Thymus (tissue), 14 donors: ENCODE measurements around the gene HSPA14. TPM values are rescaled to one million over a fixed set of nuclear protein-coding genes. Genes with fewer than 3 reads are reported as not detected.

Experiments
- DNase-seq, 9 donors: peaks; one replicate each; pipeline ENCODE4 v3.0.0-alpha.2; 2013; ENCODE audit warnings: low spot score in 9 of 9, low read depth in 6 of 9, missing footprints in 1 of 9
- H3K27ac ChIP-seq, 2 donors: one replicate each; pipeline ENCODE4 v1.5.1; 2013; ENCODE audit warnings: control low read depth in 1 of 2, low read depth in 1 of 2, low read length in 1 of 2, mild to moderate bottlenecking in 1 of 2, moderate library complexity in 1 of 2
- H3K27me3 ChIP-seq, 2 donors: one replicate each; pipeline ENCODE4 v1.5.1; 2013; ENCODE audit warnings: low read length in 1 of 2; ENCODE audit not compliant: control insufficient read depth in 2 of 2, insufficient read depth in 1 of 2
- H3K36me3 ChIP-seq, 2 donors: one replicate each; pipeline ENCODE4 v1.5.1; 2013; ENCODE audit warnings: low read length in 1 of 2, mild to moderate bottlenecking in 1 of 2, moderate library complexity in 1 of 2; ENCODE audit not compliant: control insufficient read depth in 2 of 2, insufficient read depth in 2 of 2
- H3K4me1 ChIP-seq, 2 donors: one replicate each; pipeline ENCODE4 v1.5.1; 2013; ENCODE audit warnings: low read length in 2 of 2; ENCODE audit not compliant: control insufficient read depth in 2 of 2, insufficient read depth in 2 of 2
- H3K4me3 ChIP-seq, 2 donors: one replicate each; pipeline ENCODE4 v1.5.1; 2013; ENCODE audit warnings: low read length in 2 of 2, control low read depth in 1 of 2, mild to moderate bottlenecking in 1 of 2
- H3K9me3 ChIP-seq, 2 donors: one replicate each; pipeline ENCODE4 v1.5.1; 2013; ENCODE audit warnings: low read length in 1 of 2, mild to moderate bottlenecking in 1 of 2; ENCODE audit not compliant: control insufficient read depth in 2 of 2, insufficient read depth in 1 of 2
- WGBS: extraction: QIAGEN DNeasy Blood & Tissue Kit; methylation state at CpG from one replicate; pipeline ENCODE4 v1.1.7; 2013; 5-methylcytosine and 5-hydroxymethylcytosine counted together
- long read RNA-seq, 10 donors: transcript quantifications; one replicate each; lab custom pipeline, GENCODE V29; 2026
- polyA plus RNA-seq: library from polyadenylated mRNA; stranded (reverse); fragments of 200-250 nt; gene quantifications from one replicate; pipeline ENCODE4 v1.2.3, GENCODE V29; 2013
- total RNA-seq: library from RNA; stranded (reverse); fragments of 120-200 nt; gene quantifications from one replicate; pipeline ENCODE4 v1.2.4, GENCODE V29; 2013
- donor health status: healthy.

The HSPA14 gene, protein sequence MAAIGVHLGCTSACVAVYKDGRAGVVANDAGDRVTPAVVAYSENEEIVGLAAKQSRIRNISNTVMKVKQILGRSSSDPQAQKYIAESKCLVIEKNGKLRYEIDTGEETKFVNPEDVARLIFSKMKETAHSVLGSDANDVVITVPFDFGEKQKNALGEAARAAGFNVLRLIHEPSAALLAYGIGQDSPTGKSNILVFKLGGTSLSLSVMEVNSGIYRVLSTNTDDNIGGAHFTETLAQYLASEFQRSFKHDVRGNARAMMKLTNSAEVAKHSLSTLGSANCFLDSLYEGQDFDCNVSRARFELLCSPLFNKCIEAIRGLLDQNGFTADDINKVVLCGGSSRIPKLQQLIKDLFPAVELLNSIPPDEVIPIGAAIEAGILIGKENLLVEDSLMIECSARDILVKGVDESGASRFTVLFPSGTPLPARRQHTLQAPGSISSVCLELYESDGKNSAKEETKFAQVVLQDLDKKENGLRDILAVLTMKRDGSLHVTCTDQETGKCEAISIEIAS
- 35.2 TPM for total RNA-seq
- polyA plus RNA-seq, result 24.0 TPM
- long read RNA-seq, donor 1, partial matches to known transcripts, result 0 of 1 reads
- long read RNA-seq, donor 1, other reads (novel, unspliced or antisense), result 0 of 1 reads
- long read RNA-seq, donor 2, result 0 reads
- long read RNA-seq, donor 3, transcript HSPA14-201 (14 exons, 1,904 nt), result major isoform, 18 of 48 reads
- long read RNA-seq, donor 3, partial matches to known transcripts, result 29 of 48 reads
- long read RNA-seq, donor 3, other reads (novel, unspliced or antisense), result 0 of 48 reads
- long read RNA-seq, donor 4, partial matches to known transcripts, result 6 of 10 reads
- long read RNA-seq, donor 4, other reads (novel, unspliced or antisense), result 0 of 10 reads
- long read RNA-seq, donor 5, transcript HSPA14-201 (14 exons, 1,904 nt), result major isoform, 6 of 34 reads
- long read RNA-seq, donor 5, partial matches to known transcripts, result 28 of 34 reads
- long read RNA-seq, donor 5, other reads (novel, unspliced or antisense), result 0 of 34 reads
- long read RNA-seq, donor 6, partial matches to known transcripts, result 0 of 5 reads
- long read RNA-seq, donor 6, other reads (novel, unspliced or antisense), result 0 of 5 reads
- long read RNA-seq, donor 7, transcript HSPA14-201 (14 exons, 1,904 nt), result major isoform, 11 of 11 reads
- long read RNA-seq, donor 7, partial matches to known transcripts, result 0 of 11 reads
- long read RNA-seq, donor 7, other reads (novel, unspliced or antisense), result 0 of 11 reads
- long read RNA-seq, donor 8, partial matches to known transcripts, result 6 of 9 reads
- long read RNA-seq, donor 8, other reads (novel, unspliced or antisense), result 0 of 9 reads
- long read RNA-seq, donor 9, transcript HSPA14-201 (14 exons, 1,904 nt), result major isoform, 7 of 12 reads
- long read RNA-seq, donor 9, partial matches to known transcripts, result 5 of 12 reads
- long read RNA-seq, donor 9, other reads (novel, unspliced or antisense), result 0 of 12 reads
- long read RNA-seq, donor 10, transcript HSPA14-201 (14 exons, 1,904 nt), result major isoform, 10 of 17 reads
- long read RNA-seq, donor 10, partial matches to known transcripts, result 6 of 17 reads
- long read RNA-seq, donor 10, other reads (novel, unspliced or antisense), result 0 of 17 reads

DNA sequence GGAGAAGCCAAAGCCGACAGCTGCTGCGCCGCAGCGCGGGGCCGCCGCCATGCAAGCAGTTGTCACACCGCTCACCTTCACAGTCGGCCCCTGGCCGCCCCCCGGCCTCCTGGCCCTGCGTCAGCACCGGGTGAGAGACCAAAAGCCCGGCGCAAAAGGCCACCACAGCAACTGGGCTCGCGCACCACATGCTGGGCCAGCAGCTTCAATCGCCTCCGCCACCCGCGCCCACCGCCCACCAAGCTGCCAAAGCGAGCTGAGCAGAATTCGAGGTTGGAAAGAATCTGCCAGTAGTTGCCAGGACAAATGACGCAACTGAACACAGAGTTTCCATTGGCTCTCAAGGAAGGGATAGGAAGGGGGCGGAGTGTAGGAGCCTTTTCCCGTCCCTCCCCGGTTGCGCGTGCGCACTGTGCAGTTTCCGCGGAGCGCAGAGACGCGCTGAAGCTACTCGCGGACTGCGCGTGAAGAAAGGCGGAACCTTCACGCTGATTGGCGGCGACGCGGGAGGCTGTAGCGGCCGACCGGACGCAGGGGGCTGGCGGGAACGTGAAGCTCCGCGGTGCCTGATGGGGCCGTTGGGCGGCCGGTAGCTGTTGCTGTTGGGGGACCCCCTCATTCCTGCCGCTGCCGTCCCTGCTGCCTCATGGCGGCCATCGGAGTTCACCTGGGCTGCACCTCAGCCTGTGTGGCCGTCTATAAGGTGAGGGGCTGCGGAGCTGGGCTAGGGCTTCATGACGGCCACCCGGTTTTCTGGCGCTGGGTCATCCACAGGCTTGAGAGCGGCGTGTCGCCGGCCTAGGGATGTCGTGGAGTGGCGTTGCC is at the start of gene HSPA14, which contains the start of the genes CDNF and MSANTD7:
Gene HSPA14, plus strand, starts transcription at position 550 of the 825 bp plus-strand sequence. Its CDS starts 97 bp downstream, at position 647.
Gene CDNF, minus strand, starts transcription at position 281 of the 825 bp plus-strand sequence. Its CDS starts 91 bp downstream, at position 190.
Gene MSANTD7, plus strand, starts transcription at position 550 of the 825 bp plus-strand sequence. CDS start 3,979 bp downstream, outside the sequence.
- WGBS, result under 1% methylated on average over 72 of the region's 72 CpGs
- peak; percentile 99 to 100 (median 100) for DNase-seq

DNA sequence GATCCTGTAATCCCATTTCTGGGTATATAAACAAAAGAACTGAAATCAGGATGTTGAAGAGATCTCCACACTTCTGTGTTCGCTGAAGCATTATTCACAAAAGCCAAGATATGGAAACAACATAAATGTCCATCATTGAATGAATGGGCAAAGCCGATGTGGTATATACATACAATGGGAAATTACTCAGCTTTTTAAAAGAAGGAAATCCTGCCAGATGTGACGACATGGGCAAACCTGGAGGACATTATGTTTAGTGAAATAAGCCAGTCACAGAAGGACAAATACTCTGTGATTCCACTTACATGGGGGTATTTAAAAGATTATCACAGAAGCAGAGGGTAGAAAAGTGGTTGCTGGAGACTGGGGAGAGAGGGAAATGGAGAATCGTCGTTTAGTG is 39.5 kb upstream of the HSPA14 start:
- Histone ChIP-seq H3K36me3 (no peaks in the 10 kb centered on the region), H3K4me1 (no peaks in the 10 kb centered on the region), H3K27me3 (no peaks in the 10 kb centered on the region), H3K4me3 (no peak overlapping the region), H3K9me3 (no peaks in the 10 kb centered on the region), H3K27ac (no peak overlapping the region)
- 24% methylated on average over 5 of the region's 5 CpGs for WGBS
- DNase-seq, result no peak

More for the DNA sequence above, at the start of gene HSPA14, which contains the start of the genes CDNF and MSANTD7:
- Histone ChIP-seq H3K4me3 (peak within 1 kb of the TSS; percentile 89 to 96), H3K4me1 (peaks cover 11 to 17% of the 10 kb centered on the region in 2 donors), H3K27ac (peak within 1 kb of the TSS; percentile 89 to 97), H3K27me3 (no peaks in the 10 kb centered on the region), H3K36me3 (peaks cover 13 to 27% of the 10 kb centered on the region in 2 donors), H3K9me3 (peaks cover 0 to 2% of the 10 kb centered on the region in 2 donors)

DNA sequence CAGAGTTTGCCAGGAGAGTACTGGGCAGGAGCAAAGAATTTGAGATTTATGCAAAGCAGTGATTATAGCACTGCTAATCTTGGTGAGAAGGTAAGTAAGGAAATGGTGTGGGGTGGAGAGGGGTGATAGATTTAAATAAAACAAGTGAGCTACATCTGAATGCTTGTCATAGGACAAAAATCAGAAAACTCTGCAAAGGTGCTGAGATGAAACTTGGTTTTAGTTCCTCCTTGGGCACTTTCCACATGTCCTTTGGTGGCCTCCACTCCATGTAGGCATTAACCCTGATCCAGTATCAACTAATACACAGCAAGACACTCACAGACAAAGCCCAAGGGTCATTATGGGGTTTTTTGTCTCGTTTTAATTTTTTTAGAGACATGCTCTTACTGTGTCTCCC is 37.7 kb upstream of the HSPA14 start:
- Histone ChIP-seq H3K27me3 (no peaks in the 10 kb centered on the region), H3K4me1 (no peaks in the 10 kb centered on the region), H3K27ac (no peak overlapping the region), H3K9me3 (no peaks in the 10 kb centered on the region), H3K4me3 (no peak overlapping the region), H3K36me3 (no peaks in the 10 kb centered on the region)
- no peak for DNase-seq
- 81% methylated on average over 1 of the region's 1 CpG for WGBS

DNA sequence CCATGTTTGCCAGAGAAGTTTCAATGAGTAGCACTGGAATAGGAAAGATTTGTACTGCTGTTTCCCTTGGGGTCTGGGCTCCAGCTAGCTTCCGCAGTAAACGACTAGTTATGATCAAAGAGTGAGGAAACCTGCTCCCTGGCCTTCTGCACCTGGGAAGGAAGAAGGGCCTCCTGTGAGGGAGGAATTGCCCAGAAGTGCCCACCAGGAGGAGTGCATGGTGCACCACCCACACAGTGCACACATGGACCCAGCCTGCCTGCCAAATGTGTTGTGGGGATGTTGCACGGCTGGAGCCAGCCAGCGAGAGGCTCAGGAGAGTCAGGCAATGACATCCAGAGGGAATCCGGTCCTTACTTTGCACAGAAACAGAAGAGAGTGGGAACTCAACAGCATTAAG is 36.4 kb upstream of the HSPA14 start:
- no peaks in the 10 kb centered on the region for H3K27me3 ChIP-seq
- WGBS, result 86% methylated on average over 5 of the region's 5 CpGs

DNA sequence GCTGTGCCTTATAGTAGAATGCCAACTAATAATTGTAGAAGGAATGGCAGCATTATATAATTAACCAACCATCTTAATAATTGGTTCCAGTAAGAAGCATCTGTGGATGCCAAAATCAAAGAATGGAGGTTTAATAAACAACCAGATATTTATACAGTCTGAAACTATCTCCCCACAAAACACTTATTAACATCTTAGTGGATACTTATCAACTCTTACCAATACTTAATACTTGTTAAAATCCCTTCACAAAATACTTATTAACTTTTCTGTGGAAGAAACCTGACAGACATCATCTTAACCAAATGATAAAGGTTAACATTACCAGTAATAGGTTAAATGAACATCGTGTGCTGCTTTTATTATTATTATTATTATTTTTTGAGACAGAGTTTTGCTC is 34.3 kb upstream of the HSPA14 start:
- no peak overlapping the region for H3K27ac ChIP-seq
- H3K27me3 ChIP-seq, result no peaks in the 10 kb centered on the region
- WGBS, result 0% methylated on average over 1 of the region's 1 CpG
- H3K9me3 ChIP-seq, result no peaks in the 10 kb centered on the region
- no peak for DNase-seq
- no peaks in the 10 kb centered on the region for H3K36me3 ChIP-seq
- no peak overlapping the region for H3K4me3 ChIP-seq
- no peaks in the 10 kb centered on the region for H3K4me1 ChIP-seq

More for the DNA sequence above, 36.4 kb upstream of the HSPA14 start:
- no peak overlapping the region for H3K27ac ChIP-seq
- H3K36me3 ChIP-seq, result no peaks in the 10 kb centered on the region
- H3K4me3 ChIP-seq, result no peak overlapping the region
- no peak for DNase-seq
- no peaks in the 10 kb centered on the region for H3K9me3 ChIP-seq
- no peaks in the 10 kb centered on the region for H3K4me1 ChIP-seq

DNA sequence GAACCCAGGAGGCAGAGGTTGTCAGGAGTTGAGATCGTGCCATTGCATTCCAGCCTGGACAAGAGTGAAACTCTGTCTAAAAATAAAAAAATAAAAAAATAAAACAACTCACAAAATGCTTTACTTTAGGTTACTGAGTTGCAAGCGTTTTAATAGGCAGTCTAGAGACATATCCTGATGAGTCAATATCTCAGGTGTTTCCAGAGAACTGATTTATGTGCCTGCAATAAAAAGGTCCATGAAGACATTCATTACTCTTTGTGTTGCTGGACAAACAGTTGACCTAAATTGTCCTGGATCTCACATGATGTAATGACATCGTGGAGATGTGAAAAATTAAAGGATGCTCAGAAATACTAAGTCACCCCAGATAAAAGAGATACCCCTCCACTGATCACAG is 31.8 kb upstream of the HSPA14 start:
- Histone ChIP-seq H3K4me3 (no peak overlapping the region), H3K27ac (no peak overlapping the region), H3K4me1 (no peaks in the 10 kb centered on the region), H3K9me3 (no peaks in the 10 kb centered on the region), H3K36me3 (no peaks in the 10 kb centered on the region), H3K27me3 (no peaks in the 10 kb centered on the region)
- 96% methylated on average over 3 of the region's 3 CpGs for WGBS
- no peak for DNase-seq

DNA sequence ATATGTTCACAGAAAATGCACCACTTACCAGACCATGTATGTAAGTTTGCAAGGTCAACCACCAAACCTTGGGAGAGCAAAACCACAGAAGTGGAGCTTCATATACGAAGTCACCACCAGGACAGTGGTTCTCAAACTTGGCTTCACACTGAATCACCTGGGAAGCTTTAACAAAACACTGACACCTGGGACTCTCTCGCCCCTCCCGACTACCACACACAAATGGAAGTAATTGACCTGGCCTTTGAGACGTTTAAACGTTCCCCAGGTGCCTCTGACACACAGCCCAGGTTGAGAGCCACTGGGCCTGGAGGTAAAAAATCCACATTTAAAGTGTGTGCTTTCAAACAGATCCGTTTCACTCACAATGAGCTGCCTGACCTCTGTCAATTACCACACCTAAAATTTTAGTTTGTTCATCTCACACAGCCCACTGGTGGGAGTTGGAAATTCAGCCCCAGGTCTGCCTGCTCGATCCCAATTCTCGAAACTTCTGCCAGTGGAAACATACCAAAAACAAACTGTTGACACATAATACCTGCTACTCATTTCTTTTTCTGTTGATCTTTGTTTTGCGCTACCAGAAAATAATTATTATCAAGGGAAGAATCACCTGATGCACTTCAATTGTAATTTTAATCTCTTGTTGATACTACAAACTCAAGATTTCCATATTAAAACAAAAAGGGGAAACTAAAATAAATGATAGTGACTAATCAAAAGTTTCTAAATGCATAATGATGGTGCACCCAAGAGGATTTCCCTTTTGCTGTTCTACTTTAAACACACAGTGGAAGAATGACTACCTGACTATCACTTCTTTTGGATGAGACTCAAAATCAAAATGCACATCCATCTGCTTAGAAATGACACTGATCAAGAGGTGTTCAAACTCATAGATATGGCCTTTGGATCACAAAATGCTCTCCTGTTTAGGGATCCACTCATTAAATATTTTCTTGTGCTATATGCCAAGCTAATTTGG is 26.8 kb upstream of the HSPA14 start:
- Histone ChIP-seq H3K4me1 (no peaks in the 10 kb centered on the region), H3K4me3 (no peak overlapping the region), H3K27me3 (no peaks in the 10 kb centered on the region), H3K27ac (no peak overlapping the region), H3K9me3 (no peaks in the 10 kb centered on the region), H3K36me3 (no peaks in the 10 kb centered on the region)
- no peak for DNase-seq
- WGBS, result 85% methylated on average over 9 of the region's 9 CpGs
